K562 (cell line): ENCODE data around the gene HHIPL1. TPM values are rescaled to one million over a fixed set of nuclear protein-coding genes. Genes with fewer than 3 reads are reported as not detected.
A peak's percentile ranks its signal among the peaks of the same experiment; 100 is the strongest.

ENCODE experiments used
- ATAC-seq: fragments of 200-7000 bp; cut with Tn5 transposase; 3 replicates; pipeline ENCODE4 v1.9.1; 2020; ENCODE audit warnings: moderate library complexity
- BruUV-seq: library from RNA; stranded (reverse); fragments of 400-500 nt; replicated peaks from 2 replicates; lab custom pipeline; 2021; lab: Mats Ljungman, UMichigan
- CTCF ChIA-PET: fragments of 300-600 bp; formaldehyde crosslinking; extraction: SDS; loops from one replicate; lab custom pipeline; 2021; ENCODE audit warnings: low intra/inter-chr PET ratio; lab: Yijun Ruan, JAX
- POLR2A ChIA-PET: fragments of 300-600, 350-650 bp; sonication (Branson Sonifier 250); formaldehyde crosslinking; extraction: SDS; loops from one replicate; lab custom pipeline; 2021; ENCODE audit warnings: antibody characterized with exemption, inconsistent platforms; lab: Yijun Ruan, JAX
- DNase-seq, 4 experiments: peaks; one replicate each; pipeline versions ENCODE4 v3.0.0 to v3.0.0-alpha.2; 2011 to 2018; ENCODE audit warnings: low spot score in 3 of 4, mixed read lengths in 3 of 4; ENCODE audit errors: extremely low read depth in 1 of 4
- FAIRE-seq: peaks from 2 replicates; lab custom pipeline; 2011; peaks lifted over from hg19 to GRCh38; lab: Jason Lieb, UNC
- H2AFZ ChIP-seq: 2 replicates; pipeline ENCODE4 v1.6.0; 2011; ENCODE audit warnings: low read depth, low read length, control low read depth, inconsistent platforms
- H3K27ac ChIP-seq: fragments of 200-600 bp; 3 replicates; pipeline ENCODE4 v1.8.0; 2011; ENCODE audit warnings: low read depth, mild to moderate bottlenecking, control low read depth, inconsistent platforms, low read length, moderate library complexity, mixed read lengths; ENCODE audit errors: extremely low read depth
- H3K27me3 ChIP-seq, 2 experiments: fragments of 300-600 bp in 1 of 2; 2 replicates in 1 of 2; 3 replicates in 1 of 2; pipeline versions ENCODE4 v1.6.0 to v1.8.0; 2011; ENCODE audit warnings: inconsistent platforms in 2 of 2, low read length in 2 of 2, mild to moderate bottlenecking in 1 of 2, mixed read lengths in 1 of 2, moderate library complexity in 1 of 2; ENCODE audit not compliant: control insufficient read depth in 2 of 2, insufficient read depth in 2 of 2
- H3K36me3 ChIP-seq: fragments of 300-600 bp; 3 replicates; pipeline ENCODE4 v1.8.0; 2011; ENCODE audit warnings: mild to moderate bottlenecking, low read length, inconsistent platforms; ENCODE audit not compliant: control insufficient read depth, insufficient read depth
- H3K4me1 ChIP-seq, 2 experiments: fragments of 200-600 bp in 1 of 2; replicated peaks in 1 of 2; 2 replicates in 1 of 2; 3 replicates in 1 of 2; pipeline versions ENCODE4 v1.5.1 to v1.8.0; 2011; ENCODE audit warnings: inconsistent platforms in 2 of 2, low read length in 2 of 2, mild to moderate bottlenecking in 1 of 2, mixed read lengths in 1 of 2, moderate library complexity in 1 of 2; ENCODE audit not compliant: control insufficient read depth in 2 of 2, insufficient read depth in 2 of 2
- H3K4me2 ChIP-seq: 2 replicates; pipeline ENCODE4 v1.6.1; 2011; ENCODE audit warnings: low read length, control low read depth, inconsistent platforms, mixed read lengths; ENCODE audit not compliant: insufficient read depth
- H3K4me3 ChIP-seq: fragments of 200-600 bp; sonication (generic), shearing (Covaris generic); 2 replicates; pipeline ENCODE4 v1.5.1; 2016; ENCODE audit warnings: control low read depth, inconsistent platforms
- H3K79me2 ChIP-seq: fragments of 200-600 bp; 3 replicates; pipeline ENCODE4 v1.8.0; 2011; ENCODE audit warnings: low read length, inconsistent platforms; ENCODE audit not compliant: control insufficient read depth, insufficient read depth
- H3K9ac ChIP-seq, 2 experiments: 2 replicates each; pipeline versions ENCODE4 v1.6.0 to v1.6.1; 2011; ENCODE audit warnings: low read depth in 2 of 2, low read length in 2 of 2, control low read depth in 1 of 2, inconsistent platforms in 1 of 2, mild to moderate bottlenecking in 1 of 2, mixed read lengths in 1 of 2; ENCODE audit not compliant: insufficient read depth in 1 of 2
- H3K9me1 ChIP-seq: one replicate; pipeline ENCODE4 v1.6.0; 2011; ENCODE audit warnings: inconsistent platforms, mild to moderate bottlenecking, low read length, moderate library complexity; ENCODE audit not compliant: control insufficient read depth, insufficient read depth
- H3K9me3 ChIP-seq: replicated peaks from 2 replicates; pipeline ENCODE4 v1.5.1; 2011; ENCODE audit warnings: low read depth, low read length, inconsistent platforms; ENCODE audit not compliant: control insufficient read depth, insufficient read depth
- H4K20me1 ChIP-seq: replicated peaks from 2 replicates; pipeline ENCODE4 v1.6.1; 2011; ENCODE audit warnings: low read length, inconsistent platforms, mixed read lengths; ENCODE audit not compliant: control insufficient read depth, insufficient read depth
- CBX1 ChIP-seq: sonication (generic); IDR thresholded peaks from 2 replicates; pipeline ENCODE4 v1.6.1; 2016; ENCODE audit warnings: antibody characterized with exemption, low read depth, mild to moderate bottlenecking
- E2F8 ChIP-seq: fragments of 450-650 bp; IDR thresholded peaks from 2 replicates; pipeline ENCODE4 v1.7.1; 2018; ENCODE audit warnings: mild to moderate bottlenecking, low read depth; ENCODE audit not compliant: partially characterized antibody
- GTF2F1 ChIP-seq: IDR thresholded peaks from 2 replicates; pipeline ENCODE4 v1.6.1; 2011; ENCODE audit warnings: low read depth, low read length, improper control_type of control experiment
- HCFC1 ChIP-seq: IDR thresholded peaks from 2 replicates; pipeline ENCODE4 v1.6.1; 2012; ENCODE audit warnings: low read depth, low read length, improper control_type of control experiment
- HDAC6 ChIP-seq: IDR thresholded peaks from 2 replicates; pipeline ENCODE4 v1.6.1; 2012; ENCODE audit warnings: low read depth, mild to moderate bottlenecking, control low read depth, inconsistent platforms, low read length, moderate library complexity
- MTA1 ChIP-seq: fragments of 450-650 bp; IDR thresholded peaks from 2 replicates; pipeline ENCODE4 v1.6.1; 2017; ENCODE audit warnings: borderline replicate concordance
- NCOR1 ChIP-seq: fragments of 450-650 bp; IDR thresholded peaks from 2 replicates; pipeline ENCODE4 v1.6.1; 2016; ENCODE audit warnings: mild to moderate bottlenecking, moderate library complexity
- NEUROD1 ChIP-seq: fragments of 150-350 bp; IDR thresholded peaks from 2 replicates; pipeline ENCODE4 v1.6.1; 2014; ENCODE audit warnings: borderline replicate concordance, low read length, low read depth; ENCODE audit not compliant: partially characterized antibody
- NKRF ChIP-seq: fragments of 450-650 bp; IDR thresholded peaks from 2 replicates; pipeline ENCODE4 v1.6.1; 2016; ENCODE audit warnings: borderline replicate concordance
- SAP30 ChIP-seq: fragments of 200-600 bp; sonication (generic); IDR thresholded peaks from 2 replicates; pipeline ENCODE4 v1.6.1; 2012; ENCODE audit warnings: borderline replicate concordance, low read depth, mild to moderate bottlenecking, moderate library complexity, low read length, control low read depth, inconsistent platforms; ENCODE audit not compliant: insufficient read depth, poor library complexity, severe bottlenecking
- SMAD3 ChIP-seq: fragments of 450-650 bp; formaldehyde crosslinking; conservative IDR thresholded peaks from 2 replicates; pipeline ENCODE4 v1.4.0; 2020; ENCODE audit warnings: mild to moderate bottlenecking
- SMARCC2 ChIP-seq: fragments of 450-650 bp; IDR thresholded peaks from 2 replicates; pipeline ENCODE4 v1.6.1; 2017; ENCODE audit warnings: antibody characterized with exemption, moderate library complexity, mild to moderate bottlenecking, low read depth
- THRA ChIP-seq: fragments of 450-650 bp; IDR thresholded peaks from 2 replicates; pipeline ENCODE4 v1.6.1; 2017; ENCODE audit warnings: mild to moderate bottlenecking, moderate library complexity
- XRCC3 ChIP-seq: fragments of 450-650 bp; IDR thresholded peaks from 2 replicates; pipeline ENCODE4 v1.6.1; 2017; ENCODE audit warnings: mild to moderate bottlenecking, moderate library complexity
- ZNF143 ChIP-seq: sonication (generic); formaldehyde crosslinking; IDR thresholded peaks from 2 replicates; pipeline ENCODE4 v1.9.0; 2022; ENCODE audit warnings: mild to moderate bottlenecking, missing genetic modification reagents
- WGBS: fragments of 100-300 bp; shearing (Covaris generic); methylation state at CpG from one replicate; pipeline ENCODE4 v1.1.6; 2016; ENCODE audit warnings: low coverage, mixed read lengths; ENCODE audit not compliant: insufficient coverage; ENCODE audit errors: missing lambda C conversion rate; 5-methylcytosine and 5-hydroxymethylcytosine counted together
- in situ Hi-C: fragments of 300-500 bp; cut with MboI; formaldehyde crosslinking; loops from 4 replicates; pipeline ENCODE4 v1.15.0; 2018; ENCODE audit warnings: inconsistent platforms, mixed read lengths
- intact Hi-C: fragments of 100-400 bp; cut with micrococcal nuclease; formaldehyde crosslinking; loops from 2 replicates; pipeline ENCODE4 v1.14.2; 2022
- polyA plus RNA-seq, 8 experiments: library from polyadenylated mRNA; depleted of rRNA in 4 of 8; stranded (reverse) in 5 of 8; unstranded in 3 of 8; fragments of >200 nt; fragmentation: Nextera tagmentation in 2 of 8; fragmentation: Illumina TruSeq in 1 of 8; extraction: Ambion mirVana in 2 of 8; extraction: Trizol in 1 of 8; gene quantifications; 2 replicates each; pipeline versions ENCODE4 v1.2.1 to v1.2.3, GENCODE V29; 2011 to 2014; ENCODE audit warnings: inconsistent platforms in 1 of 8, missing spikeins in 1 of 8
- total RNA-seq, 7 experiments: library from RNA; depleted of rRNA in 6 of 7; stranded (reverse); fragments of >200 nt in 6 of 7; fragmentation: Illumina TruSeq in 2 of 7; extraction: Trizol in 2 of 7; gene quantifications; 2 replicates each; pipeline versions ENCODE4 v1.2.1 to v1.2.3, GENCODE V29; 2011 to 2021; ENCODE audit warnings: low replicate concordance in 1 of 7

The HHIPL1 gene
- total and polyA plus RNA-seq, 9 of the 15 experiments (the other 6 are each of a cell fraction or from before 2014, with no cell fraction given) = not detected

- CTCF ChIA-PET = no interaction called here
- peak; percentile 89 for FAIRE-seq
- TF ChIP-seq NCOR1 (no peak), NEUROD1 (no peak), XRCC3 (no peak), SMAD3 (CRISPR knock-in tag) (no peak), MTA1 (peak; percentile 98), HDAC6 (no peak), E2F8 (peak; percentile 38), NKRF (peak; percentile 56; the same call in 1 of the 2 replicates), CBX1 (peak; percentile 44; the same call in 1 of the 2 replicates), SAP30 (peak; percentile 37), GTF2F1 (no peak), SMARCC2 (no peak), ZNF143 (no peak), HCFC1 (peak; percentile 77), THRA (no peak)
Measured at GRCh38 chr14:99683619-99684409, 38.9 kb downstream of the HHIPL1 start, which contains the start of gene CYP46A1. Gene CYP46A1, plus strand, starts transcription at chr14:99684298. Its CDS starts 120 bp downstream, at chr14:99684418.

More at GRCh38 chr14:99683619-99684409, 38.9 kb downstream of the HHIPL1 start, which contains the start of gene CYP46A1:
- H4K20me1 ChIP-seq = peaks cover 2% of the 10 kb centered on the region; the same call in 1 of the 2 replicates
- H3K4me3 ChIP-seq = peak within 1 kb of the TSS; percentile 98
- H3K36me3 ChIP-seq = no peaks in the 10 kb centered on the region
- H3K9ac ChIP-seq = peak within 1 kb of the TSS; percentile 74 to 92; a peak in 3 of 4 replicates
- H3K79me2 ChIP-seq = no peaks in the 10 kb centered on the region; the same call in 2 of the 3 replicates
- intact Hi-C loops = loop anchor here (2.0 kb wide), 1 partner anchor 201 kb away; no protein-coding TSS in a partner anchor
- POLR2A ChIA-PET = interaction anchor here (0.6 to 1.1 kb wide), 6 partner anchors 20 to 1469 kb away, joined by 3 to 6 read pairs (median 3); partner anchors contain the start of genes CCNK and SETD3
- H2AFZ ChIP-seq = peak within 1 kb of the TSS; percentile 94
- in situ Hi-C loops = no loop called here
- H3K27me3 ChIP-seq = peaks cover 2 to 15% of the 10 kb centered on the region in 2 experiments; a peak in 2 of 5 replicates
- peak; percentile 96 for ATAC-seq
- peak within 1 kb of the TSS; percentile 79 for H3K4me2 ChIP-seq
- 2% methylated on average over 14 of the region's 83 CpGs for WGBS
- H3K9me3 ChIP-seq = no peaks in the 10 kb centered on the region
- no TSS peak for BruUV-seq
- H3K27ac ChIP-seq = peak within 1 kb of the TSS; percentile 75
- DNase-seq = peak; percentile 97 to 99 (median 98)
- H3K4me1 ChIP-seq = peaks cover 0 to 19% of the 10 kb centered on the region in 2 experiments; a peak in 2 of 5 replicates
- no peaks in the 10 kb centered on the region for H3K9me1 ChIP-seq
